Smooth muscle cell (in vitro differentiated cells): Measurements from ENCODE around the gene C5orf63. TPM values are rescaled to one million over a fixed set of nuclear protein-coding genes. Genes with fewer than 3 reads are reported as not detected.

ENCODE experiments used
- DNase-seq: peaks from one replicate; lab custom pipeline; 2025; ENCODE audit not compliant: unreplicated experiment; lab: John Stamatoyannopoulos, UW
- H2AFZ ChIP-seq: fragments of 200-600 bp; sonication (generic); 2 replicates; pipeline ENCODE4 v1.6.0; 2016; ENCODE audit warnings: antibody characterized with exemption, low read depth, mild to moderate bottlenecking
- H3F3A ChIP-seq: fragments of 200-600 bp; sonication (generic); 2 replicates; pipeline ENCODE4 v1.6.0; 2017; ENCODE audit warnings: antibody characterized with exemption, low read depth
- H3K27ac ChIP-seq: fragments of 200-600 bp; sonication (generic); 2 replicates; pipeline ENCODE4 v1.5.1; 2016; ENCODE audit warnings: low read depth, mild to moderate bottlenecking
- H3K27me3 ChIP-seq: fragments of 200-600 bp; sonication (generic); 2 replicates; pipeline ENCODE4 v1.6.1; 2016; ENCODE audit warnings: low read depth, mild to moderate bottlenecking
- H3K36me3 ChIP-seq: fragments of 200-600 bp; sonication (generic); 2 replicates; pipeline ENCODE4 v1.5.1; 2016; ENCODE audit warnings: low read depth
- H3K4me1 ChIP-seq: fragments of 200-600 bp; sonication (generic); 2 replicates; pipeline ENCODE4 v1.5.1; 2016; ENCODE audit warnings: low read depth
- H3K4me2 ChIP-seq: fragments of 200-600 bp; sonication (generic); 2 replicates; pipeline ENCODE4 v1.6.0; 2016; ENCODE audit warnings: mild to moderate bottlenecking
- H3K4me3 ChIP-seq: fragments of 200-600 bp; sonication (generic); 2 replicates; pipeline ENCODE4 v1.5.1; 2016; ENCODE audit warnings: mild to moderate bottlenecking
- H3K79me2 ChIP-seq: fragments of 200-600 bp; sonication (generic); 2 replicates; pipeline ENCODE4 v1.6.0; 2016; ENCODE audit warnings: low read depth, mild to moderate bottlenecking
- H3K9ac ChIP-seq: fragments of 200-600 bp; sonication (generic); 2 replicates; pipeline ENCODE4 v1.6.0; 2016; ENCODE audit warnings: low read depth
- H3K9me3 ChIP-seq: fragments of 200-600 bp; sonication (generic); replicated peaks from 2 replicates; pipeline ENCODE4 v1.5.1; 2016; ENCODE audit warnings: low read depth
- H4K20me1 ChIP-seq: fragments of 200-600 bp; sonication (generic); 2 replicates; pipeline ENCODE4 v1.6.0; 2016; ENCODE audit warnings: low read depth
- CTCF ChIP-seq: fragments of 200-600 bp; sonication (generic); IDR thresholded peaks from 2 replicates; pipeline ENCODE4 v1.5.1; 2017; ENCODE audit warnings: borderline replicate concordance, mild to moderate bottlenecking, antibody characterized with exemption; ENCODE audit not compliant: insufficient read depth, poor library complexity, severe bottlenecking
- WGBS: methylation state at CpG from one replicate; pipeline ENCODE4 v1.1.7; 2016; ENCODE audit warnings: low lambda C conversion rate; 5-methylcytosine and 5-hydroxymethylcytosine counted together
- polyA plus RNA-seq: library from polyadenylated mRNA; unstranded; fragments of >200 nt; fragmentation: Nextera tagmentation; extraction: Ambion mirVana; gene quantifications from 2 replicates; pipeline ENCODE4 v1.2.1, GENCODE V29; 2016
- total RNA-seq: library from RNA; depleted of rRNA; stranded (reverse); fragments of >200 nt; gene quantifications from 2 replicates; pipeline ENCODE4 v1.2.3, GENCODE V29; 2014

Gene C5orf63
- total and polyA plus RNA-seq, 2 experiments from 2014 or later, result 2.1 TPM; not detected in 1

- no peak for DNase-seq
- WGBS, result 23% methylated on average over 45 of the region's 45 CpGs
- Histone ChIP-seq H2AFZ (peak overlapping the region; percentile 96), H3K4me1 (peaks cover 3% of the 10 kb centered on the region), H4K20me1 (no peaks in the 10 kb centered on the region), H3K79me2 (peaks cover 7% of the 10 kb centered on the region), H3K36me3 (no peaks in the 10 kb centered on the region), H3F3A (no peaks in the 10 kb centered on the region), H3K9ac (peak overlapping the region; percentile 55), H3K4me2 (peak overlapping the region; percentile 83), H3K9me3 (no peaks in the 10 kb centered on the region), H3K4me3 (peak overlapping the region; percentile 62), H3K27me3 (peaks cover 7% of the 10 kb centered on the region), H3K27ac (no peak overlapping the region)
- no peak for TF ChIP-seq CTCF
Measured at GRCh38 chr5:127031147-127031862, 42.0 kb downstream of the C5orf63 start.

- DNase-seq, result peak; percentile 89
- no peaks in the 10 kb centered on the region for H4K20me1 ChIP-seq
- peaks cover 7% of the 10 kb centered on the region for H3K27me3 ChIP-seq
- peaks cover 7% of the 10 kb centered on the region for H3K79me2 ChIP-seq
- peak within 1 kb of the TSS; percentile 83 for H3K4me2 ChIP-seq
- peak within 1 kb of the TSS; percentile 96 for H2AFZ ChIP-seq
- no peaks in the 10 kb centered on the region for H3F3A ChIP-seq
- WGBS, result under 1% methylated on average over 95 of the region's 97 CpGs
- peaks cover 3% of the 10 kb centered on the region for H3K4me1 ChIP-seq
- no peaks in the 10 kb centered on the region for H3K36me3 ChIP-seq
- no peak for TF ChIP-seq CTCF
- peak within 1 kb of the TSS; percentile 61 for H3K27ac ChIP-seq
- peak within 1 kb of the TSS; percentile 62 for H3K4me3 ChIP-seq
- H3K9ac ChIP-seq, result peak within 1 kb of the TSS; percentile 75
- H3K9me3 ChIP-seq, result no peaks in the 10 kb centered on the region
Measured at GRCh38 chr5:127030259-127031146, 42.8 kb downstream of the C5orf63 start, which contains the start of gene MARCHF3. Gene MARCHF3 (minus strand): TSS chr5:127030558. CDS start chr5:126918171, 112,387 bp downstream.

- Histone ChIP-seq H3F3A (no peaks in the 10 kb centered on the region), H3K9ac (peak overlapping the region; percentile 75), H2AFZ (peak overlapping the region; percentile 83), H3K27ac (peak overlapping the region; percentile 61), H3K79me2 (peaks cover 7% of the 10 kb centered on the region), H4K20me1 (no peaks in the 10 kb centered on the region), H3K4me1 (peaks cover 3% of the 10 kb centered on the region), H3K4me2 (peak overlapping the region; percentile 83), H3K36me3 (no peaks in the 10 kb centered on the region), H3K27me3 (peaks cover 7% of the 10 kb centered on the region), H3K4me3 (peak overlapping the region; percentile 62), H3K9me3 (no peaks in the 10 kb centered on the region)
- 1% methylated on average over 51 of the region's 51 CpGs for WGBS
- peak; percentile 20 for TF ChIP-seq CTCF
- DNase-seq, result peak; percentile 50
Measured at GRCh38 chr5:127029581-127030258, 43.6 kb downstream of the C5orf63 start.
